ENCODE measurements around the gene MMP25. TPM values are rescaled to one million over a fixed set of nuclear protein-coding genes. Genes with fewer than 3 reads are reported as not detected.
"Not testable (repeated sequence)": the region's sequence is repeated elsewhere in the genome, so short reads cannot be mapped to it uniquely, and the experiment has no call there.

The MMP25 gene
- total RNA-seq, 4 donors from 2014 or later: 0.49 to 1.6 (median 0.70) TPM

DNA sequence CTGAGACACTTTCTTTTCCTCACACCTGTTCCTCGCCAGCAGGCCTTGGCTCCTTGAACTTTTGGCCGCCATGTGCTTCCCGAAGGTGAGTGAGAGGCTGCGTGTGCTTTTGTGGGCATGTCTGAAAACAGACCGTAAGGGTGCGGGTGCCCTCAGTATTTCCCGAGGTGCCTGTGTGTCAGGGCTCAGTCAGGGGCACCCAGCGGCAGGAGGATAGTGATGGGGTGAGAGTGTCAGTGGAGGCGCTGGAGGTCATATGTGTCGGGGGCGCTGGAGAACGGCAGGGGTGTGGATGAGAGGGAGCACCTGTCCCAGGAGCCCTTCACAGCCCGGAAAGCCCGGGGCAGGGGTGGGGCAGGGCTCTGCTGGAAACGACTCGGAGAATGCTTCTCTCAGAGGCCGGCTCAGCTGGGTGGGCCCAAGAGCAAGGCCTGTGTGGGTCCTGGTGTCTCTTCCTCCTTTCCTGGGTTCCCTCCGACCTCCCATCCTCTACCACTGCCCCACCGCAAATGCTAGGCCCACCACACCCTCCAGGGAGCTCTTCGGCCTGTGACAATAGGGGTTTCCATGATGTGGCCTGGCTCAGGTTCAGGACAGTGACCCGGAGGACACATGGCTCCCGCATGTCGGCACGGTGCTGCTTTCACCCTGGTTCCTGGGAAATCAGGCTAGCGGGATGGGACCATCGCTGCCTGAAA lies 19.5 kb downstream of the MMP25 start:
- DNase-seq: no peak

DNA sequence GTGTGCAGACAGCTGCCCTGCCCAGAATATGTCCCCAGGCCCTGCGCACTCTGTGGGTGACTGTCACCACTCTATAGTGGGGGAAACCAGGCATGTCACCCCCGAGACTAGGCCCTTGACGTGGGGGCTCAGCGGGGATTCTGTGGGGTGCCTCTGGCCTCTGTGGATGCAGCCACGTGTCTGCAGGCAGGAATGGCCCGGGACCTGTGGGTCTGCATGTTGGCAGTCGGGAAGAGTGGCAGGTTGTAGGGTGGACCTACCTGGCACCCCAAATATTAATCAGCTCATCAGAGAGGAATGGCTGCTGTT lies 20.0 kb downstream of the MMP25 start:
- 78% methylated on average over 6 of the region's 7 CpGs; no CpG with 5 or more reads in 1 of the 2 donors for WGBS, 2 donors
- no peak for TF ChIP-seq POLR2A (IDR thresholded peaks at IDR 0.05)
- TF ChIP-seq, protein P1, sequence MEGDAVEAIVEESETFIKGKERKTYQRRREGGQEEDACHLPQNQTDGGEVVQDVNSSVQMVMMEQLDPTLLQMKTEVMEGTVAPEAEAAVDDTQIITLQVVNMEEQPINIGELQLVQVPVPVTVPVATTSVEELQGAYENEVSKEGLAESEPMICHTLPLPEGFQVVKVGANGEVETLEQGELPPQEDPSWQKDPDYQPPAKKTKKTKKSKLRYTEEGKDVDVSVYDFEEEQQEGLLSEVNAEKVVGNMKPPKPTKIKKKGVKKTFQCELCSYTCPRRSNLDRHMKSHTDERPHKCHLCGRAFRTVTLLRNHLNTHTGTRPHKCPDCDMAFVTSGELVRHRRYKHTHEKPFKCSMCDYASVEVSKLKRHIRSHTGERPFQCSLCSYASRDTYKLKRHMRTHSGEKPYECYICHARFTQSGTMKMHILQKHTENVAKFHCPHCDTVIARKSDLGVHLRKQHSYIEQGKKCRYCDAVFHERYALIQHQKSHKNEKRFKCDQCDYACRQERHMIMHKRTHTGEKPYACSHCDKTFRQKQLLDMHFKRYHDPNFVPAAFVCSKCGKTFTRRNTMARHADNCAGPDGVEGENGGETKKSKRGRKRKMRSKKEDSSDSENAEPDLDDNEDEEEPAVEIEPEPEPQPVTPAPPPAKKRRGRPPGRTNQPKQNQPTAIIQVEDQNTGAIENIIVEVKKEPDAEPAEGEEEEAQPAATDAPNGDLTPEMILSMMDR (IDR thresholded peaks at IDR 0.05): no peak
- Histone ChIP-seq H3K4me1 (peaks cover 0 to 34% of the 10 kb centered on the region in 2 donors), H3K9me3 (no peaks in the 10 kb centered on the region), H3K4me3 (replicated peaks in 1 of 3) (peak overlapping the region in 1 of 3 donors; percentile 18), H3K27ac (peak overlapping the region in 2 of 3 donors; percentile 71 to 76), H3K36me3 (no peaks in the 10 kb centered on the region), H3K27me3 (no peaks in the 10 kb centered on the region)
- DNase-seq: no peak
- intact Hi-C loops (cut with DNase I): loop anchor here (10.0 kb wide), 1 partner anchor 58 kb away; no protein-coding TSS in a partner anchor

More for the DNA sequence above, 19.5 kb downstream of the MMP25 start:
- Histone ChIP-seq H3K27ac (peak overlapping the region in 2 of 3 donors; percentile 71 to 76), H3K4me3 (replicated peaks in 1 of 3) (peak overlapping the region in 1 of 3 donors; percentile 18), H3K9me3 (no peaks in the 10 kb centered on the region), H3K36me3 (no peaks in the 10 kb centered on the region), H3K27me3 (no peaks in the 10 kb centered on the region), H3K4me1 (peaks cover 0 to 34% of the 10 kb centered on the region in 2 donors)
- TF ChIP-seq POLR2A (IDR thresholded peaks at IDR 0.05): no peak
- TF ChIP-seq, protein P1 (IDR thresholded peaks at IDR 0.05): no peak
- intact Hi-C loops (cut with DNase I): loop anchor here (10.0 kb wide), 1 partner anchor 59 kb away; no protein-coding TSS in a partner anchor
- 74 to 78% methylated on average over 20 to 25 of the region's 26 CpGs for WGBS, 2 donors

DNA sequence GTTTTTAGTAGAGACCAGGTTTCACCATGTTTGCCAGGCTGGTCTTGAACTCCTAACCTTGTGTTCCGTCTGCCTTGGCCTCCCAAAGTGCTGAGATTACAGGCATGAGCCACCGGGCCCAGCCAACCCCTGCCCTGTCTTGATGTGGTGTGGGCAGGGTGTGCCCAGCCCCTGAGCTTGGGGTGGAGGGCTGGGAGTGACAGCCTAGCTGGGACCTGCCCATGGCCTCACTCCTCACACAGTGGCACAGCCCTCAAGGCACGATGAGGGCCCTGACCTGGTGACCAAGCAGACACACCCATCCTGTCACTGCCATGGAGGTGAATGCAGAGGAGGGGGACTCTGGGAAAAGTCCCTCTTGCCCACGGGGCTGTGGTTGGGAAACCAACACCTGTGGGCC lies 22.1 kb downstream of the MMP25 start:
- Histone ChIP-seq H3K4me1 (peaks cover 0 to 34% of the 10 kb centered on the region in 2 donors), H3K27ac (peak overlapping the region in 1 of 3 donors; percentile 41), H3K36me3 (no peaks in the 10 kb centered on the region), H3K27me3 (no peaks in the 10 kb centered on the region), H3K4me3 (replicated peaks in 1 of 3) (no peak overlapping the region), H3K9me3 (no peaks in the 10 kb centered on the region)
- no peak for TF ChIP-seq POLR2A (IDR thresholded peaks at IDR 0.05)
- TF ChIP-seq, protein P1 (IDR thresholded peaks at IDR 0.05): no peak
- 42 to 67% methylated on average over 2 to 3 of the region's 4 CpGs for WGBS, 2 donors
- intact Hi-C loops (cut with DNase I): loop anchor here (10.0 kb wide), 1 partner anchor 56 kb away; no protein-coding TSS in a partner anchor
- no peak for DNase-seq

DNA sequence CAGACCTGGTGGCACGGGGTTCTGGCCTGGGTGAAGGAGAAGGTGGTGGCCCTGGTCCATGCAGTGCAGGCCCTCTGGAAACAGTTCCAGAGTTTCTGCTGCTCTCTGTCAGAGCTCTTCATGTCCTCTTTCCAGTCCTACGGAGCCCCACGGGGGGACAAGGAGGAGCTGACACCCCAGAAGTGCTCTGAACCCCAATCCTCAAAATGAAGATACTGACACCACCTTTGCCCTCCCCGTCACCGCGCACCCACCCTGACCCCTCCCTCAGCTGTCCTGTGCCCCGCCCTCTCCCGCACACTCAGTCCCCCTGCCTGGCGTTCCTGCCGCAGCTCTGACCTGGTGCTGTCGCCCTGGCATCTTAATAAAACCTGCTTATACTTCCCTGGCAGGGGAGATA lies 22.8 kb downstream of the MMP25 start:
- H3K27me3 ChIP-seq; H3K27ac ChIP-seq; H3K4me3 ChIP-seq (replicated peaks in 1 of 3); H3K9me3 ChIP-seq; DNase-seq; H3K36me3 ChIP-seq: not testable (repeated sequence)
- 95% methylated on average over 10 of the region's 11 CpGs for WGBS, 2 donors
- peaks cover 0 to 34% of the 10 kb centered on the region in 2 donors for H3K4me1 ChIP-seq
- intact Hi-C loops (cut with DNase I): loop anchor here (10.0 kb wide), 1 partner anchor 56 kb away; no protein-coding TSS in a partner anchor

DNA sequence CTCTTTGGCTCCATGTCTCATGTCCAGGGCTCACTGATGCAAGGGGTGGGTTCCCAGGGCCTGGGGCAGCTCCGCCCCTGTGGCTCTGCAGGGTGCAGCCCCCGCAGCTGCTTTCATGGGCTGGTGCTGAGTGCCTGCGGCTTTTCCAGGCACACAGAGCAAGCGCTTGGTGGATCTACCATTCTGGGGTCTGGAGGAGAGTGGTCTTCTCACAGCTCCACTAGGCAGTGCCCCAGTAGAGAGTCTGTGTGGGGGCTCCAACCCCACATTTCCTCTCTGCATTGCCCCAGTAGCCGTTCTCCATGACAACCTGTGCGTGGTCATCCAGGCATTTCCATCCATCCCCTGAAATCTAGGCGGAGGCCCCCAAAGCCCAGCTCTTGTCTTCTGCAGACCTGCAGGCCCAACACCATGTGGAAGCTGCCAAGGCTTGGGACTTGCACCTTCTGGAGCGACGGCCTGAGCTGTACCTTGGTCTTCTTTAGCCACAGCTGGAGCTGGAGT lies 24.3 kb downstream of the MMP25 start:
- no peak for TF ChIP-seq POLR2A (IDR thresholded peaks at IDR 0.05)
- TF ChIP-seq, protein P1 (IDR thresholded peaks at IDR 0.05): no peak
- peaks cover 0 to 21% of the 10 kb centered on the region in 2 donors for H3K4me1 ChIP-seq
- H3K27ac ChIP-seq: no peak overlapping the region
- 93 to 94% methylated on average over 4 to 6 of the region's 9 CpGs for WGBS, 2 donors
- intact Hi-C loops (cut with DNase I): no loop called here
- no peak overlapping the region for H3K4me3 ChIP-seq (replicated peaks in 1 of 3)
- H3K9me3 ChIP-seq: no peaks in the 10 kb centered on the region
- no peaks in the 10 kb centered on the region for H3K36me3 ChIP-seq
- DNase-seq: no peak
- no peaks in the 10 kb centered on the region for H3K27me3 ChIP-seq
